GM18508 (cell line): Measurements from ENCODE around the gene IL18R1.
"Not testable (repeated sequence)": the region's sequence is repeated elsewhere in the genome, so short reads cannot be mapped to it uniquely, and the experiment has no call there.

Experiments
- ATAC-seq: cut with Tn5 transposase; IDR thresholded peaks from one replicate; pipeline ENCODE4 v1.9.1; 2021; ENCODE audit warnings: moderate number of reproducible peaks; ENCODE audit not compliant: insufficient read depth, unreplicated experiment

The IL18R1 gene

DNA sequence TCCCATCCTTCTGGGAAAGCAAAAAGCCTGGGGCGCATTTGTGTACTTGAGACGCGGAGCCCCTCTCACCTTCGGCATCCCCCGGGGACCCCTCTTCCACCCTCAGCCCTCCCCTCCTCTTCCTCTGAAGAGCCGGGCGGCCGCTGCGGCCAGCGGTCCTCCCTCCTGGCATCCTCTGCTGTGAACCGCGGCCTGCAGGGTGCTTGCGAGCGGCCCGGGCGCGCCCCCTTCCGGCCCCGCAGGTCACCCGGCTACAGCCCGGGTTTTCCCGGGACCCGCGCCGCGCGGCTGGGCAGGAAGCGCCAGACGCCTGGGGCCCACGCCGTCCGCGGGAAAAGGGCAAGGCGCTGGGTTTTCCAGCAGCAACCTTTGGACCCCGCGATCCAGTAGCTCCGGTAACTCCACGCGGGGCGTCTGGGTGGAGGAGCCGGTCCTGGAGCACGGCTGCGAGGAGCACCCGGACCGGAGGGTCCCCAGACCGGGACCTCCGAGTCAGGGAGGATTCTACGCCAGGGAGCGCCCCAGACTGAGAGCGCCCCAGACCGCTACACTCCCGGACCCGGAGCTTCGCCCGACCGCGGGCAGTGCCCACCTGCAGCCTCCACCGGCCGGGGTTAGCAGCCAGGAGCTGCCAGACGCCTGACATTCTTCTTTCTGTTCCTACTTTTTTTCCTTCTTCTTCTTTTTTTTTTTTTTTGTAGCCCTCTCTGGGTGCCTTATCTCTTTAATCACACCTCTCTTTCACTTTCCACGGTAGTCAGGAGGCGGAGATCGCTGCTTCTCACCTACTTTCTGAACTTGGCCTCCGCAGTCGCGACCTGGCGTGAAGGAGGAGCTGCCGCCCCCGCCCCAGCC is at the start of gene IL18R1:
Gene IL18R1 (plus strand): TSS at position 271 of the 855 bp plus-strand sequence. CDS start 6,865 bp downstream, outside the sequence.
- ATAC-seq: peak; percentile 64

GRCh38 chr2:102306125-102306524 is 49.5 kb upstream of the IL18R1 start:
- ATAC-seq: no peak

- ATAC-seq: no peak
Observed at GRCh38 chr2:102310964-102311640, 44.5 kb upstream of the IL18R1 start, which contains the start of gene IL1RL1. Gene IL1RL1, plus strand, starts transcription at chr2:102311563. Its CDS starts 26,702 bp downstream, at chr2:102338265.

GRCh38 chr2:102313025-102313424 is 42.6 kb upstream of the IL18R1 start:
- no peak for ATAC-seq

DNA sequence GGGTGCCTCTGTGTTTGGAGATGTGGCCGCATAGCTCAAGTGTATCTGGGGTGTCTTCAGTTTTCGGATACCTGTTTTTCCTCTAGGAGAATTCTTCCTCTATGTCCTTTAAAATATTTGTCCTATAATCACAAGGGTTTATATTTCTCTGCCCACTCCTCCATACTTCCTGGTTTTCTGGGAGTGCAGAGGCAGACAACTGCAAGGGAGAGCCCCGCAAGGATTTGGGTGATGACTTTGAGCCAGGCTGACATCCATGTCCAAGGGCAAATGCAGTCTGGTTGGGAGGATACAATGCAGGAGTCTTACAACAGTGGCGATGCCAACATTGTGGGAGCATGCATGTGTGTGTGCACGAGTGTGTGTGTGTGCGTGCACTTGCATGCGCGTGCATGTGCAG is 42.1 kb upstream of the IL18R1 start:
- ATAC-seq: no peak

DNA sequence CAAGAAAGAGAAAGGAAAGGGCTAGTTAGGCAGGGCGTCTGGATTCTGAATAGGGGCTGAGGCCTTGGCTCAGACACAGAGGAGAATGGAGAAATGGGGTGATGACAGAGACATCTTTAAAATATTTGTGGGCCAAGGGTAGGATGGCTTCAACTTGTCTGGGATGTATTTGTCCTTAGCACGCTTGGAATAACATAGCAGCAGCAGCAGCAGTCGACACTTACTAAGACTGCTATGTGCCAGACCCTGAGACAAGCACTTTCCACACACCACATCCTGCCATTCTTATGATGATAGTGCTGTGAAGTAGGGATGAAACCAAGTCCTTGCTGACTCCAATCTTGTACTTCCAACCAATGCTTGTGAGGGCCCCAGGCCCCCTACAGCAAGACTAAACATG is 41.6 kb upstream of the IL18R1 start:
- no peak for ATAC-seq

- no peak for ATAC-seq
Observed at GRCh38 chr2:102315921-102316320, 39.7 kb upstream of the IL18R1 start.

DNA sequence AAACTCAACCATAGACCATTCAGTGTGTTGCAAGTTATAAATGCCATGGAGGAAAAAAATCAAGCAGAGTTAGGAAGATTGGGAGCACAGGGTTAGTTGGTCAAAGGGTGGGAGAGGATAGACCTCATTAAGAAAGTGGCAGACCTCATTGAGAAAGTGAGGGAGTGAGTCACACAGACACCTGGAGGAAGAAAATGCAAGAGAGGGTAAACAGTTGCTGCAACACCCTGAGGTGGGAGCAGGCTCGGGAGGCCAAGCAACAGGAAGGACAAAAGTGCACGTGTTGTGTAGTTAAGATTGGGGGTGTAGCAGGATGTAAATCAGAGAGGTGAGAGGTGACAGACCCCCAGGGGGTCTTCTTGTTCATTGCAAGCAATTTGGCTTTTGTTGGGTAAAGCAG is 37.9 kb upstream of the IL18R1 start:
- ATAC-seq: no peak

- ATAC-seq: no peak
Observed at GRCh38 chr2:102318437-102318836, 37.2 kb upstream of the IL18R1 start.

GRCh38 chr2:102321941-102322719 is 33.5 kb upstream of the IL18R1 start:
- ATAC-seq: no peak

DNA sequence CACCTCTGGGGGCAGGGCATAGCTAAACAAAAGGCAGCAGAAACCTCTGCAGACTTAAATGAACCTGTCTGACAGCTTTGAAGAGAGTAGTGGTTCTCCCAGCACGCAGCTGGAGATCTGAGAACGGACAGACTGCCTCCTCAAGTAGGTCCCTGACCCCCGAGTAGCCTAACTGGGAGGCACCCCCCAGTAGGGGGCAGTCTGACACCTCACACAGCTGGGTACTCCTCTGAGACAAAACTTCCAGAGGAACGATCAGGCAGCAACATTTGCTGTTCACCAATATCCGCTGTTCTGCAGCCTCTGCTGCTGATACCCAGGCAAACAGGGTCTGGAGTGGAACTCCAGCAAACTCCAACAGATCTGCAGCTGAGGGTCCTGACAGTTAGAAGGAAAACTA is 30.7 kb upstream of the IL18R1 start:
- not testable (repeated sequence) for ATAC-seq

DNA sequence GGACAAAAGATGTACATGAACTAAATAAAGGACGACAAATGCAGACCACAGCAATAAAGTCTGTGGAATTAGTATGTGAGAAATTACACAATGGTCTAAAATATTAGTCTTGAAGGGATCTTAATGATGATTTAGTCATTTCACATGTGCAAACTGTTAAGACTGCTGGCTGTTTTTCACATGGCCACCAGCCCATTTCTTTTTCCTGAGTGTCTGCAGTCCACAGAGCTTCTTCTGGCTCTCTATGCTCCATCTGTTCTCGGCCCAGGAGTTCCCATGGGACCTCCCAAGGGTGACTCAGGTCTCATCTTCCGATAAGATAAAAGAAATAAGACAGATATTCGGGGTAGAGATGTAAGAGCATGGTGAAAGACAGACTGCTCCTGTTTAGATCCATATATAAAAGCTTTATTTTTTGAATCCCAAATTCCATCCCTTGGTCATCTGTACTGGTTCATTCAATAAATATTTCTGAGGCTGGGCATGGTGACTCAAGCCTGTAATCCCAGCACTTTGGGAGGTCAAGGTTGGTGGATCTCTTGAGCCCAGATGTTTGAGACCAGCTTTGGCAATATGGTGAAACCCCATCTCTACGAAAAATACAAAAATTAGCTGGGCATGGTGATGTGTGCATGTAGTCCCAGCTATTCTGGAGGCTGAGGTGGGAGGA is 24.1 kb upstream of the IL18R1 start:
- ATAC-seq: no peak

- ATAC-seq: no peak
Observed at GRCh38 chr2:102334486-102334885, 21.1 kb upstream of the IL18R1 start.

GRCh38 chr2:102335871-102336366 is 19.7 kb upstream of the IL18R1 start:
- ATAC-seq: no peak

GRCh38 chr2:102336502-102336945 is 19.1 kb upstream of the IL18R1 start:
- ATAC-seq: no peak

DNA sequence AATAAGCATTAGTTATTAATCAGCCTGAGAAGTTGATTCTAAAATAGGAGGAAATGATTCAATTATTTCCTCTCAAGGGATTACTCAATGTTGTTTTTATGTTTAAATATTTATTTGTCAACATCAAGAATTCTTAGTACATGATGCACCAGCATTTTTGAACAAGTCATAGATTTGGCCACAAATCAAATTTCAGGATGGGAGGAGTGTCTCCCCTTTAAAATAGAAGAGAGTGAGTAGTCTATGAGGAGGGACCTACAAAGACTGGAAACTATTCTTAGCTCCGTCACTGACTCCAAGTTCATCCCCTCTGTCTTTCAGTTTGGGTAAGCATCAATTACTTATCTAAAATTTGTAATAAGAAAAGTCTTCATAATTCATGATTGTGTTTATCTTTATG is 18.6 kb upstream of the IL18R1 start:
- no peak for ATAC-seq

GRCh38 chr2:102337481-102338386 is 17.9 kb upstream of the IL18R1 start:
- no peak for ATAC-seq

DNA sequence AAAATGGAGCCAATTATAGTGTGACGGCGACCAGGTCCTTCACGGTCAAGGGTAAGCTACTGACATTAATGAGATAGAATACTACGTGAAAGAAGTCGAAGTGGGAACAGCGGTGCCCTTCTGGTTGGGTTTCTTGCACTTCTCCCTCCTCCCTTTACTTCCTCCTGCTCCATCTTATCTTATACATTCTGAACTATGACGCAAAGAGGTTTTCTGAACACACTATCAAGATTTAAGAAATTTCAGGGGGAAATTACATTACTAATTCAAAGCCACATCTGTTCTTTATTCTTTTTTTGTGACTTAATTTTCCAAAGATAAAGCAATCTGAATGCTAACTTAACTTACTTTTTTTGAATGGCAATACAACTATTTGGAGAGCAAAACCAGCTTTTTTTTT is 14.8 kb upstream of the IL18R1 start:
- ATAC-seq: no peak

- no peak for ATAC-seq
Observed at GRCh38 chr2:102342888-102343287, 12.7 kb upstream of the IL18R1 start.
